GM19239 (cell line): ENCODE results near the gene HSD17B14.
A peak's percentile ranks its signal among the peaks of the same experiment; 100 is the strongest.
"Not testable (repeated sequence)": the region's sequence is repeated elsewhere in the genome, so short reads cannot be mapped to it uniquely, and the experiment has no call there.

Experiments used
- DNase-seq: peaks from one replicate; pipeline ENCODE4 v3.0.0; 2011; ENCODE audit warnings: low spot score; ENCODE audit not compliant: insufficient read length
- FAIRE-seq: peaks from 2 replicates; lab custom pipeline; 2011; peaks lifted over from hg19 to GRCh38; lab: Jason Lieb, UNC

Gene HSD17B14

DNA sequence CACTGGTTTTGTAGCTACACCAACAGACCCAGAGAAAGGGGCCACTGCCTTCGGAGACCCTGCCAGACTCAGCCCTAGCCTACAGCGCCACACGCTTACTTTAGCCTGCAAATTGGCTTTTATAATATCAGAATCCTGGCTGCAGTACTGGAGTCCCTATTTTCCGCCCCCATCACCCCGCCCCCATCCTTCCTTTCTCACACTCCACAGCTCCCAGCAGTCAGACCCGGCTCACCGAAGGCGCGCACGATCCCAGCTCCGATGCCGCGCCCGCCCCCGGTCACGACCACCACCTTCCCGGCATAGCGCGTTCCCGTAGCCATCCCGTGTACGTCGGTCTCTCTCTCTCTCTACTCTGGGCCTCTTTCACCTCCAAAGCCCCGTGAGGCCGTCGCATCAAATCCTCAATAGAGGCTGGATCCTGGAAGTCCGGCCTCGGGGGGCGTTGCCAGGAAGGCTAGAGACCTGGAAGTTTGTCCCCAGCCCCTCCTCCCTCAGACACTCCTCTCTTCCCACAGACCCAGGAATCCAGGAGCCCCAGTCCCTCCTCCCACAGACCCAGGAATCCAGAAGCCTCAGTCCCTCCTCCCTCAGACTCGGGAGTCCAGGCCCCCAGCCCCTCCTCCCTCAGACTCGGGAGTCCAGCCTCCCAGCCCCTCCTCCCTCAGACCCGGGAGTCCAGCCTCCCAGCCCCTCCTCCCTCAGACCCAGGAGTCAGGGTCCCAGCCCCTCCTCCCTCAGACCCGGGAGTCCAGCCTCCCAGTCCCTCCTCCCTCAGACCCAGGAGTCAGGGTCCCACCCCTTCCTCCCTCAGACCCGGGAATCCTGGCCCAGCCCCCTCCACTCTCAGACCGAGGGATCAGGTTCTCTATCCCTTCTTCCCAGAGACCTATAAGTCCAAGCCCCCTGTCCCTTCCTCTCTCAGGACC is at the start of gene HSD17B14:
Gene HSD17B14, minus strand, starts transcription at position 403 of the 929 bp plus-strand sequence. Its CDS starts 80 bp downstream, at position 323.
- no peak for DNase-seq
- FAIRE-seq, result no peak

DNA sequence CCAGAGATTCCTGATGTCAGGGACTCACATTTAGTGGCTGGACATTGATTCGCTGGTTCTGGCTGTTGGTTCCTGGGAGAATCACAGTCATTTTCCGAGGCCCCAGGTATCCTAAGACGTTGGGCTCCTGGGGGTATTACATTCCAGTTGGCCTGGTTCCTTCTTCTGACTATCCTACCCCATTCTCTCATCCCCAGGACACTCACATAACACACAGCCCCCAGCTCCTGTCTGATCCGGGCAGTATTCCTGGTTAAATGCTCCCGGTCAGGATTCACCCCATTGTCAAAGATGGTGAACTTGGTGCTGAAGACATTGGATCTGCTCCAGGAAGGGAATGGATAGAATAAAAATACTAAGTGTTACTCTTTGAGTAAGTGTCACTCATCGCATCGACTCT is 47.4 kb upstream of the HSD17B14 start:
- FAIRE-seq, result no peak
- DNase-seq, result no peak

DNA sequence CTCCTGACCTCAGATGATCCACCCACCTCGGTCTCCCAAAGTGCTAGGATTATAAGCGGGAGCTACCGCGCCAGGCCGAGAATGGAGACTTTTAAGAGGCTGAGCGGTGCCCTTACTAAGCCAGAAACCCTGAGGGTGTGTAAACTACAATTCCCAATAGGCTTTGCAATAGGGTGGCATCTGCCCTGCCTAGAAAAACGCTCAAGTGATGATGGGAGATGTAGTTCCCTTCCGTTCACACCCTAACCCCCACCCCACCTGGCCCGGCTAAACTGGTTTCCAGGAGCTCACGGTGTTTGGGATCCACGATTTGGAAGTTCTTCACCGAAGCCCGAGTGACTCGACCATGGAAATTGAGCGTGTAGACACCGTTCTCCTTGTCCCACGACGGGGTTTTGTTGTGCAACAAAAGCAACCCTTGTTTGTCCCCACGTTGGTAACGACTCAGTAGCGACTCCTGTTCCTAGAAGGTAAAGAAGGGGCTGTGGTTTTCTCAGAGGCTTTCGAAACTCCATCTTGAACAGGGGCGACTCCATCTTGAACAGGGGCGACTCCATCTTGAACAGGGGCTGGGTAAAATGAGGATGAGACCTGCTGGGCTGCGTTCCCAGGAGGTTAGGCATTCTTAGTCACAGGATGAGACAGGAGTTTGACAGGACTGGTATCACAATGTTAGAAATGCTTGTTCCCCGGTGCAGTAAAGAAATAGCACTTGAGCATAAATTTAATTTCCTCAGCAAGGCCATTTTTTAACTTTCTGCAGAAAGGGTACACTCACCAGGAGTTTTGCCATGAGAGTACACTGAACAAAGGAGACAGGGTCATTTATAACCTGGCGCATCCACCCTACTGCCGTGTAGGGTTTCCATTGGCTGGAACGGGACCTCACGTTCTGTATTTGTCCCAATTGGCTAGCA is 45.7 kb upstream of the HSD17B14 start:
- no peak for FAIRE-seq
- DNase-seq, result no peak

DNA sequence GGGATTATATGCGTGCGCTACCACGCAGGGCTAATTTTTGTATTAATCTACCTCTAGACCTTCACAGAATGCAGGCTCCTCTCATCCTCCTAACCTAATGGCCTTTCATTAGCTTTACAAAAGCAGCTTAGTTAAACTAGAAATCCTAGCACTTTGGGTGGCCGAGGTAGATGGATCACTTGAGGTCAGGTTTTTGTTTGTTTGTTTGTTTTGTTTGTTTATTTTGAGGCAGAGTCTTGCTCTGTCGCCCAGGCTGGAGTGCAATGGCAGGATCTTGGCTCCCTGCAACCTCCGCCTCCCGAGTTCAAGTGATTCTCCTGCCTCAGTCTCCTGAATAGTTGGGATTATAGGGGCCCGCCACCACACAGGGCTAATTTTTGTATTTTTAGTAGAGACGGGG is 43.4 kb upstream of the HSD17B14 start:
- not testable (repeated sequence) for FAIRE-seq, DNase-seq

DNA sequence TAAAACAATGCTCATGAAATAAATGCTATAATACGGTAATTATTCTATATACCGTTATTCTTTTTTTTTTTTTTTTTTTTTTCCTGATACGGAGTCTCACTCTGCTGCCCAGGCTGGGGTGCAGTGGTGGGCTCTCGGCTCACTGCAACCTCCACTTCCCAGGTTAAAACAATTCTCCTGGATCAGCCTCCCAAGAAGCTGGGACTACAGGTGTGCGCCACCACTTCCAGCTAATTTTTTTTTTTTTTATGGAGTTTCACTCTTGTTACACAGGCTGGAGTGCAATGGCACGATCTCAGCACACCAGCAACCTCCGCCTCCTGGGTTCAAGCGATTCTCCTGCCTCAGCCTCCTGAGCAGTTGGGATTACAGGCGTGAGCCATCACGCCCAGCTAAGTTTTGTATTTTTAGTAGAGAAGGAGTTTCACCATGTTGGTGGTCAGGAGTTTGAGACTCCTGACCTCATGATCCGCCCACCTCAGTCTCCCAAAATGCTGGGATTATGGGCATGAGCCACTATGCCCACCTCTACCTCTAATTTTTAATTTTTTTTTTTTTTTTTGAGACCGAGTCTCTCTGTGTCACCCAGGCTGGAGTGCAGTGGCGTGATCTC is 42.8 kb upstream of the HSD17B14 start:
- DNase-seq, result no peak
- no peak for FAIRE-seq

DNA sequence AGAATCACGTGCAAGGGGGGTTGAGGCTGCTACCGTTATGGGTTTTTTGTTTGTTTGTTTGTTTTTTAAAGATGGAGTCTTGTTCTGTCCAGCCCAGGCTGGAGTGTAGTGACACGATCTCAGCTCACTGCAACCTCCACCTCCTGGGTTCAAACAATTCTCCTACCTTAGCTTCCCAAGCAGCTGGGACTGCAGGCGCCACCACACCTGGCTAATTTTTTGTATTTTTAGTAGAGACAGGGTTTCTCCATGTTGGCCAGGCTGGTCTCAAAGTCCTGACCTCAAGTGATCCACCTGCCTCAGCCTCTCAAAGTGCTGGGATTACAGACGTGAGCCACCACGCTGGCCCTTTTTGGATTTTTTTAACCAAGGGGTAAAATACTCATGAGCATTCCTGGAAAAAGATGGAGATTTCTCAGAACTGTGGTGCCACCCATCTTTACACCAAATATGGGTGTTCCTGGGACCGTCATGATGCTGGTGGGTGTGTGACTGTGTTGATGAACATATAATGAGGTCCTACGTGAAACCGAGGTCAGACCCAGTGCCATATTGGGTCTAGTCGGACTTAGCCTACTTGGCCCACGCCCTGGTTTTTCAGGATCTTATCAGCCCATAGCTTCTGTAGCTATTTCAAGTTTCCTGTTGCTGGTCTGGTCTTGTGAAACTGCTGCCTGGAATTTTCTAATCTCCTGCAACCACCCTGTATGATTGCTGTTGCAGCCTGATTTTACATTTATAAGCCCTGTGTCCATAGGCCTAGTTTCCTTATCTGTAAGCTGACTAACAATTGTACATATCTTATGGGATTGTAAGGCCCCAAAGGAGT is 42.1 kb upstream of the HSD17B14 start:
- DNase-seq (no peak), FAIRE-seq (no peak)

DNA sequence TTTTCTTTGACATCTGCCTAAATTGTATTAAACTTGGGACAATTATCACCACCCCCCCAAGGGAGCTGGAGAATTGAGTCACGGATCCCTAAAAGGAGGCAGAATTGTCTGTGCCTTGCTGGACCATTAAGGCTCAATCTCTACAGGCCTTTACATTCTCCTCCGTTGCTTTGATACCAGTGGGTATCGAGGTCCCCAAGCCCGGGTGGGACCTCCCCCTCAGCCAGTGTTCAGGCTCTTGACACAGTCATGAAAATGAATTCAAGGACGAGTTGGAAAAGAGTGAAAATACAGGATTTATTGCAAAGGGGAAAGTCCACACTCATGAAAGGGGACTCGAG is 41.5 kb upstream of the HSD17B14 start:
- no peak for DNase-seq
- FAIRE-seq, result no peak

DNA sequence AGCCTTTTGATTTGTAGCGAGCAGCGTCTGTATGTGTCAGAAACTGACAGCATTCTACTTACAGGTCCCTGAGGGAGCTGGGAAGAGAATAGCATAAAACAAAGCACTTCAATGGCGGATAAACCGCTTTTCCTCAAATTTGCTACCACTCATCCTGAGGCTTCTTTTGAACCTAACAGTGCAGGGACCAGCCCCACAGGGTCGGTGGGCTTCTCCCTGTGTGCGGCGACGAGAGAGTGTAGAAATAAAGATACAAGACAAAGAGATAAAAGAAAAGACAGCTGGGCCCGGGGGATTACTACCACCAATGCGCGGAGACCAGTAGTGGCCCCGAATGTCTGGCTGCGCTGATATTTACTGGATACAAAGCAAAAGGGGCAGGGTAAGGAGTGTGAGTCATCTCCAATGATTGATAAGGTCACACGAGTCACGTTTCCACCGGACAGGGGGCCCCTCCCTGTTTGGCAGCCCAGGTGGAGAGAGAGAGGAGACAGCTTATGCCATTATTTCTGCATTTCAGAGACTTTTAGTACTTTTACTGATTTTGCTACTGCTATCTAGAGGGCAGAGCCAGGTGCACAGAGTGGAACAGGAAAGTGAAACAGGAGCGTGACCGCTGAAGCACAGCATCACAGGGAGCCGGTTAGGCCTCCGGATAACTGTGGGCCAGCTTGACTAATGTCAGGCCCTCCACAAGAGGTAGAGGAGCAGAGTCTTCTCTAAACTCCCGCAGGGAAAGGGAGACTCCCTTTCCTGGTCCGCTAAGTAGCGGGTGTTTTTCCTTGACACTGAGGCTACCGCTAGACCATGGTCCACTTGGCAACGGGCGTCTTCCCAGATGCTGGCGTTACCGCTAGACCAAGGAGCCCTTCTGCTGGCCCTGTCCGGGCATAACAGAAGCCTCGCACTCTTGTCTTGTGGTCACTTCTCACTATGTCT is 40.0 kb upstream of the HSD17B14 start:
- DNase-seq, result not testable (repeated sequence)
- peak; percentile 80 for FAIRE-seq

DNA sequence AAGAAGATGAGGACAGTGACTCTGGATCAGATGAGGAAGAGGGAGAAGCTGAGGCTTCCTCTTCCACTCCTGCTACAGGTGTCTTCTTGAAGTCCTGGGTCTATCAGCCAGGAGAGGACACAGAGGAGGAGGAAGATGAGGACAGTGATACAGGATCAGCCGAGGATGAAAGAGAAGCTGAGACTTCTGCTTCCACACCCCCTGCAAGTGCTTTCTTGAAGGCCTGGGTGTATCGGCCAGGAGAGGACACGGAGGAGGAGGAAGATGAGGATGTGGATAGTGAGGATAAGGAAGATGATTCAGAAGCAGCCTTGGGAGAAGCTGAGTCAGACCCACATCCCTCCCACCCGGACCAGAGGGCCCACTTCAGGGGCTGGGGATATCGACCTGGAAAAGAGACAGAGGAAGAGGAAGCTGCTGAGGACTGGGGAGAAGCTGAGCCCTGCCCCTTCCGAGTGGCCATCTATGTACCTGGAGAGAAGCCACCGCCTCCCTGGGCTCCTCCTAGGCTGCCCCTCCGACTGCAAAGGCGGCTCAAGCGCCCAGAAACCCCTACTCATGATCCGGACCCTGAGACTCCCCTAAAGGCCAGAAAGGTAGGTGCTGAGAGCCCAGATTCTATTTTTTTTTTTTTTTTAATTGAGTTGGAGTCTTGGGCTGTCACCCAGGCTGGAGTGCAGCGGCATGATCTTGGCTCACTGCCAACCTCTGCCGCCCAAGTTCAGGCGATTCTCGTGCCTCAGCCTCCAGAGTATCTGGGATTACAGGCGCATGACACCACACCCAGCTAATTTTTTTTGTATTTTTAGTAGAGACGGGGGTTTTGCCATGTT is 38.2 kb upstream of the HSD17B14 start:
- FAIRE-seq (no peak), DNase-seq (no peak)

DNA sequence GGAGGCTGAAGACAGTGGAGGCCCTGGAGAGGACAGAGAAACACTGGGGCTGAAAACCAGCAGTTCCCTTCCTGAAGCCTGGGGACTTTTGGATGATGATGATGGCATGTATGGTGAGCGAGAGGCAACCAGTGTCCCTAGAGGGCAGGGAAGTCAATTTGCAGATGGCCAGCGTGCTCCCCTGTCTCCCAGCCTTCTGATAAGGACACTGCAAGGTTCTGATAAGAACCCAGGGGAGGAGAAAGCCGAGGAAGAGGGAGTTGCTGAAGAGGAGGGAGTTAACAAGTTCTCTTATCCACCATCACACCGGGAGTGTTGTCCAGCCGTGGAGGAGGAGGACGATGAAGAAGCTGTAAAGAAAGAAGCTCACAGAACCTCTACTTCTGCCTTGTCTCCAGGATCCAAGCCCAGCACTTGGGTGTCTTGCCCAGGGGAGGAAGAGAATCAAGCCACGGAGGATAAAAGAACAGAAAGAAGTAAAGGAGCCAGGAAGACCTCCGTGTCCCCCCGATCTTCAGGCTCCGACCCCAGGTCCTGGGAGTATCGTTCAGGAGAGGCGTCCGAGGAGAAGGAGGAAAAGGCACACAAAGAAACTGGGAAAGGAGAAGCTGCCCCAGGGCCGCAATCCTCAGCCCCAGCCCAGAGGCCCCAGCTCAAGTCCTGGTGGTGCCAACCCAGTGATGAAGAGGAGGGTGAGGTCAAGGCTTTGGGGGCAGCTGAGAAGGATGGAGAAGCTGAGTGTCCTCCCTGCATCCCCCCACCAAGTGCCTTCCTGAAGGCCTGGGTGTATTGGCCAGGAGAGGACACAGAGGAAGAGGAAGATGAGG is 37.4 kb upstream of the HSD17B14 start:
- FAIRE-seq (no peak), DNase-seq (no peak)

DNA sequence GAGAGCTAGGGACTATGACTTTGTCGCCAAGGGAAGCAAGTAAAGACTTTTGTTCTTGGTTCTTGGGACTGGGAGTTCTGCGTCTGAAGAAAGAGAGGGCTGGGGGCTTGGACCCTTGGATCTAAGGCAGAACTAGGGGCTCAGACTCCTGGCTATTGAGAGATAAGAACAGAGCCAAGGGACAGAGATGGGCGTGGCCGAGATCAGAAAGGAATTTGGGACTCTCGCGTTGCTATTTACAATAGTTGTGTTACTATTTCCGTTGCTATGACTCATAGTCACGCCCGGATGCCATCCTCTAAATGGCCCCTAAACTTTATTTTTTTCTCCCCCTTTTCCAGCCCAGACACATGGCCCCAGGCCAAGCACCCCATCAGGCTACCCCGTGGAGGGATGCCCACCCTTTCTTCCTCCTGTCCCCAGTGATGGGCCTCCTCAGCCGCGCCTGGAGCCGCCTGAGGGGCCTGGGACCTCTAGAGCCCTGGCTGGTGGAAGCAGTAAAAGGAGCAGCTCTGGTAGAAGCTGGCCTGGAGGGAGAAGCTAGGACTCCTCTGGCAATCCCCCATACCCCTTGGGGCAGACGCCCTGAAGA is 36.7 kb upstream of the HSD17B14 start:
- peak; percentile 84 for FAIRE-seq
- no peak for DNase-seq

DNA sequence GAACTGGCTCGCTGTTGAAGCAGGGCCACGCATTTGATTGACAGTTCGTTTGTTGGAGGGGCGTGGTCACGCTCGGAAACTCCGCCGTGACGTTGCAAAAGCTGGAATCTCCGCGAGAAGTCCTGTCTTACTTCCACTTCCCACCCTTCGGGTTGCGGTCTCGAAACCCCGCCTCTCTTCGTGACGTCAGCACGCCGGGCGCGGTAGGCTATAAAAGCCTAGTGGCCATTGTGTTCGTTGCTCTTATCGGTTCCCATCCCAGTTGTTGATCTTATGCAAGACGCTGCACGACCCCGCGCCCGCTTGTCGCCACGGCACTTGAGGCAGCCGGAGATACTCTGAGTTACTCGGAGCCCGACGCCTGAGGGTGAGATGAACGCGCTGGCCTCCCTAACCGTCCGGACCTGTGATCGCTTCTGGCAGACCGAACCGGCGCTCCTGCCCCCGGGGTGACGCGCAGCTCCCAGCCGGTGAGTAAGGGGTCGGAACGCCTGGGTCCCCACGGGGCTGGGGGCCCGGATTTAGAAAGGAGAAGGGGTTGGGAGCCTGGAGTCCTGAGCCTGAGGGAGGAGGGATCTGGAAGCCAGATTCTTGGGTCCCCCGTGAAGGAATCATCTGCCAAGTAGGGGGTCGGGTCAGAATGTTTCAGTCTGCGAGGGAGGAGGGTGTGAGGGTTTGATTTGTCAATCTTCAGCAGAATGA is 36.0 kb upstream of the HSD17B14 start, which contains the start of gene PPP1R15A:
Gene PPP1R15A, plus strand, starts transcription at position 240 of the 702 bp plus-strand sequence. CDS start 813 bp downstream, outside the sequence.
- DNase-seq (peak; percentile 85), FAIRE-seq (peak; percentile 97)

DNA sequence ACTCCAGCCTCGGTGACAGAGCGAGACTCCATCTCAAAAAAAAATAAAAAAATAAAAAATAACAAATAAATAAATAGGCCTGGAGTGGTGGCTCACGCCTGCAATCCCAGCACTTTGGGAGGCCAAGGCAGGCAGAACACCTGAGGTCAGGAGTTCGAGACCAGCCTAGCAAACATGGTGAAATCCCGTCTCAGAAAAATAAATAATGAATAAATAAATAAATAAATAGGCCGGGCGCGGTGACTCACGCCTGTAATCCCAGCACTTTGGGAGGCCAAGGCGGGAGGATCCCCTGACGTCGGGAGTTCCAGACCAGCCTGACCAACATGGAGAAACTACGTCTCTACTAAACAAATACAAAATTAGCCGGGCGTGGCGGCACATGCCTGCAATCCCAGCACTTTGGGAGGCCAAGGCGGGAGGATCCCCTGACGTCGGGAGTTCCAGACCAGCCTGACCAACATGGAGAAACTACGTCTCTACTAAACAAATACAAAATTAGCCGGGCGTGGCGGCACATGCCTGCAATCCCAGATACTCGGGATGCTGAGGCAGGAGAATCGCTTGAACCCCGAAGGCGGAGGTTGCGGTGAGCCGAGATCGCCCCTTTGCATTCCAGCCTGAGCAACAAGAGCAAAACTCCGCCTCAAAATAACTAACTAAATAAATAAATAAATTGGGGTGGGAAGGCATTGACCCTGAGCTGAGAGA is 35.3 kb upstream of the HSD17B14 start:
- FAIRE-seq, DNase-seq: not testable (repeated sequence)

DNA sequence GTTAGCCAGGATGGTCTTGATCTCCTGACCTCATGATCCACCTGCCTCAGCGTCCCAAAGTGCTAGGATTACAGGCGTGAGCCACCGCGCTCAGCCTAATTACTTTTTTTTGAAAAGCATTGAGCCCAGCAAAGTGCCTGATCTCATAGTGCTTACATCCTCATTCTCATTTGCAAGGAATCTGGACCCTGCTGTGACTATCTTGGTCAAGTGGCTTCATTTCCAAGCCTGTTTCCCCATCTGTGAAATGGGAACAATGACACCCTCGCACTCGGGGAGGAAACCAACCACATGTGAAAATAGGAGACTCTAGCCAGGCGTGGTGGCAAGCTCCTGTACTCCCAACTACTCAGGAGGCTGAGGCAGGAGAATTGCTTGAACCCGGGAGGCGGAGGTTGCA is 33.8 kb upstream of the HSD17B14 start:
- DNase-seq, result no peak
- FAIRE-seq, result no peak
